B cell (primary cell): ENCODE data around the gene GGCT. TPM values are rescaled to one million over a fixed set of nuclear protein-coding genes. Genes with fewer than 3 reads are reported as not detected.
"Not testable (repeated sequence)": the region's sequence is repeated elsewhere in the genome, so short reads cannot be mapped to it uniquely, and the experiment has no call there.

ENCODE experiments used
- ATAC-seq: fragments of 200-7000 bp; cut with Tn5 transposase; one replicate; pipeline ENCODE4 v1.10.0; 2021; ENCODE audit warnings: low read depth, mild to moderate bottlenecking, moderate number of reproducible peaks, moderate library complexity
- CTCF ChIA-PET: fragments of 350-600 bp; sonication (Branson Sonifier 250); formaldehyde crosslinking; loops from one replicate; lab custom pipeline; 2021; ENCODE audit warnings: antibody characterized with exemption, inconsistent platforms; lab: Charles Lee
- POLR2A ChIA-PET: fragments of 350-600 bp; sonication (Branson Sonifier 250); formaldehyde crosslinking; loops from one replicate; lab custom pipeline; 2021; ENCODE audit warnings: antibody characterized with exemption; lab: Charles Lee
- DNase-seq: peaks from one replicate; pipeline ENCODE4 v3.0.0; 2013
- H2AFZ ChIP-seq: 2 replicates; pipeline ENCODE4 v1.6.1; 2012; ENCODE audit warnings: mild to moderate bottlenecking, low read depth, low read length; ENCODE audit not compliant: insufficient read depth, poor library complexity, severe bottlenecking
- H3K27ac ChIP-seq, 2 donors: 1 replicate in 1 of 2; 2 replicates in 1 of 2; pipeline ENCODE4 v1.5.1; 2012 to 2013; ENCODE audit warnings: low read length in 2 of 2, mild to moderate bottlenecking in 2 of 2, moderate library complexity in 1 of 2
- H3K27me3 ChIP-seq, 4 experiments: fragments of 200-600 bp in 1 of 4; sonication (generic) in 1 of 4; replicated peaks in 1 of 4; 1 replicate in 2 of 4; 2 replicates in 2 of 4; pipeline versions ENCODE4 v1.6.1 to v1.7.0; 2013 to 2016; ENCODE audit warnings: low read length in 3 of 4, mild to moderate bottlenecking in 2 of 4, mixed read lengths in 1 of 4, moderate library complexity in 1 of 4; ENCODE audit not compliant: insufficient read depth in 4 of 4, control insufficient read depth in 3 of 4; ENCODE audit errors: control extremely low read depth in 1 of 4
- H3K36me3 ChIP-seq, 2 experiments: replicated peaks in 1 of 2; 1 replicate in 1 of 2; 2 replicates in 1 of 2; pipeline versions ENCODE4 v1.6.1 to v1.7.1; 2013; ENCODE audit warnings: low read length in 1 of 2; ENCODE audit not compliant: insufficient read depth in 2 of 2, control insufficient read depth in 1 of 2; ENCODE audit errors: control extremely low read depth in 1 of 2, extremely low read depth in 1 of 2
- H3K4me1 ChIP-seq, 2 donors: fragments of 200-600 bp in 1 of 2; sonication (generic) in 1 of 2; 1 replicate in 1 of 2; 2 replicates in 1 of 2; pipeline versions ENCODE4 v1.5.1 to v1.6.1; 2013 to 2017; ENCODE audit warnings: low read length in 2 of 2; ENCODE audit not compliant: control insufficient read depth in 2 of 2, insufficient read depth in 2 of 2
- H3K4me2 ChIP-seq: replicated peaks from 2 replicates; pipeline ENCODE3; 2012; ENCODE audit warnings: mild to moderate bottlenecking, low read depth, low read length; ENCODE audit not compliant: poor library complexity, severe bottlenecking
- H3K4me3 ChIP-seq, 5 experiments: fragments of 200-600 bp in 1 of 5; sonication (generic) in 1 of 5; 1 replicate in 3 of 5; 2 replicates in 2 of 5; pipeline versions ENCODE4 v1.5.1 to v1.7.0; 2011 to 2016; ENCODE audit warnings: low read length in 4 of 5, mild to moderate bottlenecking in 4 of 5, low read depth in 2 of 5, control low read depth in 1 of 5, moderate library complexity in 1 of 5; ENCODE audit not compliant: insufficient read depth in 1 of 5; ENCODE audit errors: control extremely low read depth in 1 of 5, extremely low read depth in 1 of 5
- H3K79me2 ChIP-seq: fragments of 200-600 bp; sonication (generic); one replicate; pipeline ENCODE4 v1.6.0; 2016; ENCODE audit warnings: low read length; ENCODE audit not compliant: control insufficient read depth, insufficient read depth
- H3K9ac ChIP-seq: fragments of 200-600 bp; sonication (generic); 2 replicates; pipeline ENCODE4 v1.6.1; 2017; ENCODE audit warnings: mild to moderate bottlenecking, low read length, moderate library complexity
- H3K9me3 ChIP-seq, 3 donors: one replicate each; pipeline versions ENCODE4 v1.6.1 to v1.7.1; 2013; ENCODE audit warnings: low read length in 2 of 3; ENCODE audit not compliant: control insufficient read depth in 2 of 3, insufficient read depth in 1 of 3; ENCODE audit errors: control extremely low read depth in 1 of 3
- H4K20me1 ChIP-seq: 2 replicates; pipeline ENCODE4 v1.6.0; 2012; ENCODE audit warnings: mild to moderate bottlenecking, low read length; ENCODE audit not compliant: insufficient read depth, control insufficient read depth, poor library complexity, severe bottlenecking
- H3K27ac Mint-ChIP-seq: one replicate; pipeline ENCODE4 v1.8.0; 2021; ENCODE audit warnings: mixed read lengths
- H3K27me3 Mint-ChIP-seq: one replicate; pipeline ENCODE4 v1.8.0; 2021; ENCODE audit warnings: mixed read lengths
- H3K4me1 Mint-ChIP-seq: one replicate; pipeline ENCODE4 v1.8.0; 2021; ENCODE audit warnings: mixed read lengths
- H3K4me3 Mint-ChIP-seq: one replicate; pipeline ENCODE4 v1.8.0; 2021; ENCODE audit warnings: mixed read lengths
- H3K9me3 Mint-ChIP-seq: one replicate; pipeline ENCODE4 v1.8.0; 2022; ENCODE audit warnings: mixed read lengths; ENCODE audit not compliant: insufficient read depth
- EZH2 ChIP-seq: IDR thresholded peaks from 2 replicates; pipeline ENCODE4 v1.6.1; 2012; ENCODE audit warnings: borderline replicate concordance, low read depth, mild to moderate bottlenecking, moderate library complexity, low read length; ENCODE audit not compliant: insufficient read depth, poor library complexity, severe bottlenecking
- WGBS: methylation state at CpG from one replicate; pipeline ENCODE4 v1.1.5; 2013; ENCODE audit warnings: missing lambda C conversion rate; ENCODE audit not compliant: insufficient coverage; 5-methylcytosine and 5-hydroxymethylcytosine counted together
- intact Hi-C: fragments of 100-400 bp; cut with micrococcal nuclease; formaldehyde crosslinking; loops from one replicate; pipeline ENCODE4 v1.10.0; 2022
- polyA plus RNA-seq: library from polyadenylated mRNA; depleted of rRNA; stranded (reverse); fragments of >200 nt; gene quantifications from 2 replicates; pipeline ENCODE4 v1.2.3, GENCODE V29; 2012
- total RNA-seq, 2 donors: library from RNA; stranded (reverse); fragments of 120-200 nt in 1 of 2; gene quantifications; 1 replicate in 1 of 2; 2 replicates in 1 of 2; pipeline versions ENCODE4 v1.2.3 to v1.2.4, GENCODE V29; 2013 to 2022
- TF ChIP-seq, protein P1 (sequence below): fragments of 200-600 bp; IDR thresholded peaks from one replicate; pipeline ENCODE4 v1.8.0; 2022; ENCODE audit warnings: antibody characterized with exemption, mild to moderate bottlenecking

Gene GGCT
- total and polyA plus RNA-seq, 2 donors (not counting 1 experiment from before 2014, with no cell fraction given): 8.1 to 12.5 TPM

DNA sequence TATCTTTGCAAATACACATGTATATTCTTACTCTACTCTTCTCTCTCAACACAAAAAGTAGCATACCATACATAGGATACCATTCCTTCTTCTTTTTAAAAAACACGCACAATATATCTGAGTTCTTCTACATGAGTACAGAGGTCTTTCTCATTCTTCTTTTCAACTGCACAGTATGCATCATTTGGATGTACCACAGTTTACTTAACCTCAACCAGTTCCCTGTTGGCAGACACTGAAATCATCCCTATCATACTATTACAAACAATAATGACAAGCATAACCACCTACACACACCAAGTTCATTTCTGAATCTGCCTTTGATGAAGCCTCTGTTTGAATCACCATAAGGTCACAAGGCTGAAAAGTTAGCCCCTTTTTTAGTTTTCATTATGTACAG lies 25.7 kb upstream of the GGCT start:
- Histone ChIP-seq H2AFZ (no peak overlapping the region), H3K27ac (no peak overlapping the region), H3K4me2 (no peak overlapping the region), H3K27me3 (no peaks in the 10 kb centered on the region), H3K4me3 (no peak overlapping the region), H4K20me1 (no peaks in the 10 kb centered on the region), H3K9me3 (no peaks in the 10 kb centered on the region), H3K36me3 (no peaks in the 10 kb centered on the region), H3K4me1 (no peaks in the 10 kb centered on the region), H3K79me2 (no peaks in the 10 kb centered on the region), H3K9ac (no peak overlapping the region)
- 88% methylated on average over 1 of the region's 1 CpG for whole genome bisulfite sequencing
- no peak overlapping the region for H3K27ac Mint-ChIP-seq
- no peaks in the 10 kb centered on the region for H3K27me3 Mint-ChIP-seq
- DNase-seq (no peak), ATAC-seq (no peak)
- no peak for TF ChIP-seq EZH2
- TF ChIP-seq, protein P1, sequence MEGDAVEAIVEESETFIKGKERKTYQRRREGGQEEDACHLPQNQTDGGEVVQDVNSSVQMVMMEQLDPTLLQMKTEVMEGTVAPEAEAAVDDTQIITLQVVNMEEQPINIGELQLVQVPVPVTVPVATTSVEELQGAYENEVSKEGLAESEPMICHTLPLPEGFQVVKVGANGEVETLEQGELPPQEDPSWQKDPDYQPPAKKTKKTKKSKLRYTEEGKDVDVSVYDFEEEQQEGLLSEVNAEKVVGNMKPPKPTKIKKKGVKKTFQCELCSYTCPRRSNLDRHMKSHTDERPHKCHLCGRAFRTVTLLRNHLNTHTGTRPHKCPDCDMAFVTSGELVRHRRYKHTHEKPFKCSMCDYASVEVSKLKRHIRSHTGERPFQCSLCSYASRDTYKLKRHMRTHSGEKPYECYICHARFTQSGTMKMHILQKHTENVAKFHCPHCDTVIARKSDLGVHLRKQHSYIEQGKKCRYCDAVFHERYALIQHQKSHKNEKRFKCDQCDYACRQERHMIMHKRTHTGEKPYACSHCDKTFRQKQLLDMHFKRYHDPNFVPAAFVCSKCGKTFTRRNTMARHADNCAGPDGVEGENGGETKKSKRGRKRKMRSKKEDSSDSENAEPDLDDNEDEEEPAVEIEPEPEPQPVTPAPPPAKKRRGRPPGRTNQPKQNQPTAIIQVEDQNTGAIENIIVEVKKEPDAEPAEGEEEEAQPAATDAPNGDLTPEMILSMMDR: no peak
- ChIA-PET CTCF (no interaction called here), POLR2A (no interaction called here)
- no peak overlapping the region for H3K4me3 Mint-ChIP-seq
- H3K4me1 Mint-ChIP-seq: no peaks in the 10 kb centered on the region
- intact Hi-C loops: no loop called here
- H3K9me3 Mint-ChIP-seq: no peaks in the 10 kb centered on the region

DNA sequence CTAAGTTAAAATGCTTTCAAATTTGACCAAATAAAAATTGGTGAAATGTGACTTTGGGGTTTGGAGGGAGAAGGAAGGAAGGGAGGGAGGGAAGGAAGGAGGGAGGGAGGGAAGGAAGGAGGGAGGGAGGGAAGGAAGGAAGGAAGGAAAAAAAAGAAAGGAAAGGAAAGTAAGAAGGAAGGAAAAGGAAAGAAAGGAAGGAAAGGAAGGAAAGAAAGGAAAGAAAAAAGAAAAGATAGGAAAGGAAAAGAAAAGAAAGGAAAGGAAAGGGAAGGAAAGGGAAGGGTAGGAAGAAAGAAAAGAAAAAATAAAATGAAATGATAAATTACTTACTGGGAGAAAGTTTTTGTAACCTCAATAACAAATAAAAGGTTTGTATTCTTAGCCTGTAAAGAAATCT lies 24.1 kb upstream of the GGCT start:
- H4K20me1 ChIP-seq: no peaks in the 10 kb centered on the region
- H3K79me2 ChIP-seq: no peaks in the 10 kb centered on the region
- no peaks in the 10 kb centered on the region for H3K9me3 ChIP-seq
- H3K4me2 ChIP-seq: no peak overlapping the region
- ATAC-seq: no peak
- Mint-ChIP-seq H3K4me1 (no peaks in the 10 kb centered on the region), H3K9me3 (no peaks in the 10 kb centered on the region), H3K27ac (no peak overlapping the region), H3K4me3 (no peak overlapping the region), H3K27me3 (no peaks in the 10 kb centered on the region)
- no peaks in the 10 kb centered on the region for H3K4me1 ChIP-seq
- ChIA-PET CTCF (no interaction called here), POLR2A (no interaction called here)
- no peak overlapping the region for H3K27ac ChIP-seq
- intact Hi-C loops: no loop called here
- no peaks in the 10 kb centered on the region for H3K36me3 ChIP-seq
- H3K4me3 ChIP-seq: no peak overlapping the region
- H3K9ac ChIP-seq: no peak overlapping the region
- DNase-seq: no peak
- H3K27me3 ChIP-seq: no peaks in the 10 kb centered on the region
- no peak overlapping the region for H2AFZ ChIP-seq
- TF ChIP-seq EZH2: no peak
- TF ChIP-seq, protein P1: peak; percentile 10

DNA sequence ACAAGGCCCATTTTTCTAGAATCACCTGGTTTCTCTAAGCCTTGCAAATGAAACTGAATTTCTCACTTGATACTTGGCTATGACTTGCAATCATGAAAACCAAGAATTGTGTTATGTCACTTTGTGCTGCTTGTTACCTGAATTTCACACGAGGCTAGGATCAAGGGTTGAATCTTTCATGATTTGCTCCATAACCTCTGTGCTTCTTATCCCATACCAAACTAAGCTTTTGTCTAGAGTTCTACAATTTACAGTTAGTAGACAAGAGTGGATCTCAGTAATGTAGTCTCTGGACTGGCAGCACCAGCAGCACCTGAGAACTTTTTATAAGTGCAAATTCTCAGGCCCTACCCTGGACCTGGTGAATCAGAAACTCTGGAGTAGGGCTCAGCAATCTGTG lies 22.7 kb upstream of the GGCT start:
- ATAC-seq, DNase-seq, H2AFZ ChIP-seq, H3K4me2 ChIP-seq, H3K9me3 Mint-ChIP-seq, H3K4me3 Mint-ChIP-seq, H3K4me3 ChIP-seq, H3K27me3 ChIP-seq, intact Hi-C loops, H3K9ac ChIP-seq, H3K79me2 ChIP-seq, POLR2A ChIA-PET, H3K9me3 ChIP-seq, H3K27ac Mint-ChIP-seq, H3K4me1 Mint-ChIP-seq, H3K36me3 ChIP-seq, H3K4me1 ChIP-seq, H3K27me3 Mint-ChIP-seq, H3K27ac ChIP-seq, CTCF ChIA-PET, H4K20me1 ChIP-seq: not testable (repeated sequence)
- WGBS: no CpG with 5 or more reads among the region's 1 CpG
